ENCODE data around the gene COG7.
"Not testable (repeated sequence)": the region's sequence is repeated elsewhere in the genome, so short reads cannot be mapped to it uniquely, and the experiment has no call there.

COG7 gene

DNA sequence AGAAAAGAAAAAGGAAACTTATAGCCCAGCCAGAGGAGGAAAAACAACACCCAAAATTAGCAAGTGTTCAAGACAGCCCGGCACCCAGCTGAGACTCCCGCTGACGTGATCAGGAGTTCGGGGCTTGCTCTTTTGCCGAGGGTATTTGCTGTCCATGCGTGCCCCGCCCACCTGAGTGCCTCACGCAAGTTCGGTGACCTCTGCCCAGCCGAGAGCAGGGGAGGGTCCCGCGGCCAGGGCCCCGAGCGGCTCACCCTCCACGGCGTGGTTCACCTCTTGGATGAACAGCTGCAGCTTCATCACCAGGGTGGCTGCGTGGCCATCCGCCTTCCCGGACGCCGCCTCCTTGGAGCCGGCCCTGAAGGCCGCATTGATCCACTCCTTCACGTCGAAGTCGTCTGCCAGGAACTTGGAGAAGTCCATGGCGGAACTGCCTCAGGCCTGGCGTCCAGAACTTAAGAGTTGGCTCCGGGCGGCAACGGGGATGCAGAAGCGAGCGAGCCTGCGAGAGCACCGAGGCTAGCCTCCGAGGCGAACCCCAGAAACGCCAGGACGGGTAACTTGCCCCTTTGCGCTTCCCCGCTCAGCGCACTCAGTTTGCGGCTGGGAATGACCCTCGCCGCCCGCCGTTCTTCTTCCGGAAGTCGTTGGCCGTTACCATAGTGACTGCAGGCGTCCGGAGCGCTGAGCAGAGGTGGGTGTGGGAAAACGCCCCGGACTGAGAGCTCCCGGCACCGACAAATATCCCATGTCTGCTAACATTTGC lies at the start of gene COG7:
COG7 (minus strand) TSS at position 618 of the 766 bp plus-strand sequence; CDS start at position 423, 195 bp downstream.
- DNase-seq = peak; percentile 7

GRCh38 chr16:23502466-23502865 lies 49.5 kb upstream of the COG7 start:
- no peak for DNase-seq

DNA sequence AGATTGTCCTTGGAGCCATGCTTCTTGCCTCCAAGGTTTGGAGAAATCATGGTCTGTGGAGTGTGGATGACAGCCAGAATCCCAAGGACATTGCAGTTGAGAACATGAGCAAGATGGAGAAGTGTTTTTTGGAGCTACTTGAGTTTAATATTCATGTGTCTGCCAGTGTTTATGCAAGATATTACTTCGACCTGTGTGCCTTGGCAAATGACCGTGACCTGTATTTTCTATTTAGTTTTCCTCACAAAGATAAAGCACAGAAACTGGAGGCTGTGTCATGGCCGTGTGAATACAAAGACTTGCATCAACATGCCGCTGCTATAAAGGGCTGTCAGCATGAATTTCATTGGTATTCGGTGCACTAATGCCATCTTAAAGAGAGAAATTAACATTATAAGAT lies 48.3 kb upstream of the COG7 start:
- DNase-seq = no peak

GRCh38 chr16:23500862-23501225 lies 47.9 kb upstream of the COG7 start:
- DNase-seq = no peak

- DNase-seq = no peak
Observed at GRCh38 chr16:23500212-23500861, 47.3 kb upstream of the COG7 start.

DNA sequence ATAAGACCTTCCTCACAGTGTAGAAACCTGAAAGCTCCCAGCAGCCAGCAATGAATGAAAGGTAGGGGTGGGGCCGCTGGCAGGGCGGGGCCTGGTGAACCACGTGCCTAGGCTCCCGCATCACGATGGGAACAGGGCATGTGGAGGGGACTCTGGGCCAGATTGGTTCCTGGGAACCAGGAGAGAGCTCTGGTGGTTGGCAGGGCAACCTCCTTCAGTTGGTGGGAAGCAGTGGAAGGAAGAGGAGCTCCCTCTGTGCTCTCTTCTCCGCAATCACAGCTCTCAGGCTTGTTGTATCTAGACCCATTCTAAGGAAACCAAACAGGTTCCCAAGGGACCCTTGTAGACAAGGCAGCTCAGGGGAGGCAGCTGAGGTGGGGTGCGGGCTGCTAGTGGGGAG lies 46.8 kb upstream of the COG7 start:
- DNase-seq = no peak

DNA sequence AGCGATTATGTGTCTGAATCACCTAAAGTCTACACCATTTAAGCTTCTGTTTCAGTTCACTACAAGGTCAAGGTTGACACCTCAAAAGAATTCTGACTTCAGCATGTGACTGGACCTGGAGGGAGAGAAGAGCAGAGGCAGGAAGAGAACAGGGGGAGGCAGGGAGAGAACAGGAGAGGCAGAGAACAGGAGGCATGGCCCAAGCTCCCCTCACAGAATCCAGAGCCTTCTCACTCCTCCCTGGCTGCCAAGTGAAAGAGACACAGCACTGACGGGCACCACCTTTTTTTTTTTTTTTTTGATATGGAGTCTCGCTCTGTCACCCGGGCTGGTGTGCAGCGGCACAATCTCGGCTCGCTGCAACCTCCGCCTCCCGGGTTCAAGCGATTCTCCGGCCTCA lies 45.9 kb upstream of the COG7 start:
- DNase-seq = no peak

- DNase-seq = no peak
Observed at GRCh38 chr16:23497543-23497868, 44.5 kb upstream of the COG7 start.

GRCh38 chr16:23496821-23497542 lies 44.0 kb upstream of the COG7 start:
- DNase-seq = no peak

DNA sequence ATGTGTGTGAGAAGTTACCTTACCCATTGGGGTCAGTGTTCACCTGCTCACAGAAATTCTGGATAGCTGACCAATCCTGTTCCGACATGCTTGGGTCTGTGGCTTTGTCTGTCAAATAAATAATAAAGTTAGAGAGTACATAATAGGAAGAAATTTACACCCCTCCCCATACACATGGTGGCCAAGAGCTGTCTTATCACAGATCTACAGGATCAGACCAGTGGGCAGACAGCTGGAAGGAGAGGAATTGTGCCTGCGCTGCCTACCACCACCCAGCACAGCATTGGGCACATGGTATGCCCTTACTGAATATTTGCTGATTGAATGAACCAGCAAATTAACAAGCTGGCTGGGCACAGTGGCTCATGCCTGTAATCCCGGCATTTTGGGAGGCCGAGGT lies 42.7 kb upstream of the COG7 start:
- no peak for DNase-seq

- no peak for DNase-seq
Observed at GRCh38 chr16:23494188-23494587, 41.2 kb upstream of the COG7 start.

DNA sequence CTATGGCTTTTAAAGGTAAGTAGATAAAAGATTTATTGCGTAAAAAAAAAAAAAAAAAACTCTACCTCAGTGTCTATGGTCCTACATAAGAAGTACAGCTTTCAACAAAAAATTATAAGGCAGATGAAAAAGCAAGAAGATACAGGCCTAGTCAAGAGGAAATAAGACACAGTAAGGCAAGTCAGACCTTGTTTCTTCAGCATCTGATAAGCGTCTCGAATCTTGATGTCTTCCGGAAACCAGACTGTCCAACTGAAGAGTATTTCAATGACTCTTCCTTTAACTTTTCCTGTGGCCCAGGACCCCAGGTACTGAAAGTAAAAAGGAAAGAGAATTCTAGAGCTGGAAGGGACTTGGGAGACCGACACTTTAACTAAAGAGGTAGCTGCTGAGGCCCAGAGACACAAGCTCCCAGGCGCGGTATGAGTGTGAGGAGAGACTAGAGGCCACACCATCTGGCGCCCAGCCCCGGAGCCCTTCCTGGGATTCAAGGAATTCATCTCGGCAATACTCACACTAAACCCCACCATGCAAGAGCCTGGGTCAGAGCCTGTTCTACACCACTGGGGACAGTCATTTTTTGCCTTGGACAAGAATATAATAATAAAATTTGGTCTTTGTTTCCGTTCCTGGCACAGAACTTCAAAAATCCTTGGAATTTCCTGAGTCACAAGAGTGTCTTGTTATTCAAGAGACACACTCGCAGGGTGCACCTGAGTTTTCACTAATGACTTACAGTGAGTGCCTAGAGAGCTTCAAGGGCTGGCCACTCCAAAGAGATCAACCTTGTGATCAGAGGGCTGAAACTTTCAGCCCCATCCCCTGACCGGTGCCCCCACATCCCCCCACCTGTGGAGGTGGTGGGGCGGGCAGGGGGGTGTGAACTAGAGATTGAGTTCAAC lies 38.8 kb upstream of the COG7 start:
- no peak for DNase-seq

GRCh38 chr16:23486480-23486879 lies 33.5 kb upstream of the COG7 start:
- no peak for DNase-seq

GRCh38 chr16:23485841-23486240 lies 32.9 kb upstream of the COG7 start:
- no peak for DNase-seq

- DNase-seq = no peak
Observed at GRCh38 chr16:23485257-23485614, 32.2 kb upstream of the COG7 start.

- DNase-seq = no peak
Observed at GRCh38 chr16:23484510-23485256, 31.7 kb upstream of the COG7 start.

GRCh38 chr16:23483492-23483891 lies 30.5 kb upstream of the COG7 start:
- not testable (repeated sequence) for DNase-seq

DNA sequence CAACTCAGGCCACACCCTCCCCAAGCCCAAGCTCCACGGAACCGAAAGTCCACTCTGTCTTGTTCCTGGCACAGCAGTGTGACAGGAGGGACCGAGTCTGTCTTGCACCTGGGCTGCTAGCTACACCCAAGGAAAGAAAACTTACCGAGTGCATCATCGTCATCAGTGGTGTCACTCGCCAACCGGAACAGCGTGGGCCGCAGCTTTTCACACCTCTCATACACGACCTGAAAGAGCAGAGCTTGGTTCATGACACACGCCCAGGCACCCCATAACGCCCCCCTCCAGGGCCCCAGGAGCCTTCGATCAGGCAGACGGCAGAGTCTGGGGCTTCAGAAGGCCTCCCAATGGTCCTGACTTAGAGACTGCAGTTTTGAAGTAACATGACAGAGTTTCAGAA lies 29.8 kb upstream of the COG7 start:
- no peak for DNase-seq

GRCh38 chr16:23480257-23480656 lies 27.3 kb upstream of the COG7 start:
- no peak for DNase-seq

DNA sequence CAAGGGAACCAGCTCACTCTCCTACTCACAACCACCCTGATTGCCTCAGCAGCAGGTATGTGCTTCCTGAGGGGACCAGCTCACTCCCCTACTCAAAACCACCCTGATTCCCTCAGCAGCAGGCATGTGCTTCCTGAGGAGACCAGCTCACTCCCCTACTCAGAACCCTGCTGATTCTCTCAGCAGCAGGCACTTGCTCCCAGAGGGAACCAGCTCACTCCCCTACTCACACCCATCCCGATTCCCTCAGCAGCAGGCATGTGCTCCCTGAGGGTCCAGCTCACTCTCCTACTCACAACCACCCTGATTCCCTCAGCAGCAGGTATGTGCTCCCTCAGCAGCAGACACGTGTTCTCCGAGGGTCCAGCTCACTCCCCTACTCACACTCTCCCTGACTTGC lies 26.1 kb upstream of the COG7 start:
- DNase-seq = no peak

DNA sequence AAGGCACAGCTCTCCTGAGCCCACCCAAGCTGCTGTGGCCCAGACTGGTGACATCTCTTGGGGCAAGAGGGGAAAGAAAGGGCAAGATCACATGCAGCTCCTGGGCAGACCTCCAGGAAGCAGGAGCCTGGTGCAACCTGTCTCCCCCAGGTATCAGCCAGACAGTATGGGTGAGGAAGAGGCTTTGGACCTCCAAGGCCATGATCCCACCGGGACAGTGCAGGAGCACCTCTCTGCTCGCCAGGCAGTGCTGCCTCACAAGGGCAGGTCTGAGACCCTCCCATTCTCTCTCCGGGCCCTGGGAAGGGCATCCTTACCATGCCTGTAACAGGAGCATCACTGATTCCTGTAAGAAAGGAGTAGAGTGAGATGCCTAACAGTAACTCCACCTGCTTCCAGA lies 25.6 kb upstream of the COG7 start:
- no peak for DNase-seq

- no peak for DNase-seq
Observed at GRCh38 chr16:23476289-23476688, 23.3 kb upstream of the COG7 start.

DNA sequence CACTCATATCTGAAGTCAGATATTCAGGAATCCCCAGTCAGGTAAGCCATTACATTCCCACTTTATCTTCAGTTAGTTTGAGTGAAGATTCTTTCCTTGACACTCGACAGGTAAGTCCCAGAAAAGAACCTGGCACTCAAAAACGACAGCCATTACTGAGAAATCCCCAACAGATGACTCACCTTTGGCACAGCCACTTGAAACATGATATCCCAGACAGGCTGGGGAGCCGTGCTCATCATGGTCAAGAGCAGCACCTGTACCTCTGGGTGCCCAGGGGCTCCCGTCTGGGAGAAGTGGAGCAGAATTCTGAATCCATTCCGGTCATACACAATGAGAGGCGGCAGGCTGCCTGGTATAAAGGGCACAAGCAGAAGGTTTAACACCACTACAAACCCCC lies 16.8 kb upstream of the COG7 start:
- DNase-seq = no peak

Data from SIG-M5 (cell line).